ENCODE data around the gene ANKRD36C. TPM values are rescaled to one million over a fixed set of nuclear protein-coding genes. Genes with fewer than 3 reads are reported as not detected.
"Not testable (repeated sequence)": the region's sequence is repeated elsewhere in the genome, so short reads cannot be mapped to it uniquely, and the experiment has no call there.

Gene ANKRD36C
- total and polyA plus RNA-seq, 2 experiments from 2014 or later: 12.2 to 15.4 TPM

- H3K4me1 ChIP-seq (ENCODE audit: insufficient read depth); H3F3A ChIP-seq (ENCODE audit: insufficient read depth); H3K9me2 ChIP-seq (ENCODE audit: insufficient read depth); H3K27ac ChIP-seq; H3K4me3 ChIP-seq; H3K4me2 ChIP-seq (ENCODE audit: unreplicated experiment); H3K36me3 ChIP-seq (ENCODE audit: low read depth); H3K27me3 ChIP-seq (replicated peaks; ENCODE audit: insufficient read depth); H3K9me3 ChIP-seq (ENCODE audit: low read depth); H2AFZ ChIP-seq; H3K79me2 ChIP-seq (ENCODE audit: insufficient read depth); H3K9ac ChIP-seq; DNase-seq; H4K20me1 ChIP-seq (ENCODE audit: insufficient read depth); in situ Hi-C loops (cut with MboI): not testable (repeated sequence)
- WGBS, 2 experiments (ENCODE audit: low coverage in 1 of 2, low lambda C conversion rate in 2 of 2, missing lambda C conversion rate in 2 of 2): 74 to 76% methylated on average over 11 of the region's 11 CpGs
Measured at GRCh38 chr2:95939947-95940346, 51.7 kb downstream of the ANKRD36C start.

GRCh38 chr2:95930740-95931139 is 60.9 kb downstream of the ANKRD36C start:
- H3K79me2 ChIP-seq (ENCODE audit: insufficient read depth): not testable (repeated sequence)
- WGBS, 2 experiments (ENCODE audit: low coverage in 1 of 2, low lambda C conversion rate in 2 of 2, missing lambda C conversion rate in 2 of 2): 93 to 96% methylated on average over 3 of the region's 3 CpGs

GRCh38 chr2:95917007-95917406 is 74.6 kb downstream of the ANKRD36C start:
- H3K79me2 ChIP-seq (ENCODE audit: insufficient read depth); H3F3A ChIP-seq (ENCODE audit: insufficient read depth); H3K27ac ChIP-seq; H2AFZ ChIP-seq; in situ Hi-C loops (cut with MboI); DNase-seq; H3K4me3 ChIP-seq; H3K4me2 ChIP-seq (ENCODE audit: unreplicated experiment); H3K9me2 ChIP-seq (ENCODE audit: insufficient read depth); H4K20me1 ChIP-seq (ENCODE audit: insufficient read depth); H3K9me3 ChIP-seq (ENCODE audit: low read depth); H3K36me3 ChIP-seq (ENCODE audit: low read depth); H3K9ac ChIP-seq; H3K27me3 ChIP-seq (replicated peaks; ENCODE audit: insufficient read depth); H3K4me1 ChIP-seq (ENCODE audit: insufficient read depth): not testable (repeated sequence)
- 90 to 97% methylated on average over 1 of the region's 1 CpG for whole genome bisulfite sequencing, 2 experiments (ENCODE audit: low coverage in 1 of 2, low lambda C conversion rate in 2 of 2, missing lambda C conversion rate in 2 of 2)

More at GRCh38 chr2:95930740-95931139, 60.9 kb downstream of the ANKRD36C start:
- H2AFZ ChIP-seq; H3K4me3 ChIP-seq; H3K4me2 ChIP-seq (ENCODE audit: unreplicated experiment); H3K9me2 ChIP-seq (ENCODE audit: insufficient read depth); H3K27me3 ChIP-seq (replicated peaks; ENCODE audit: insufficient read depth); H3K27ac ChIP-seq; H3K9ac ChIP-seq; H3K4me1 ChIP-seq (ENCODE audit: insufficient read depth); H3F3A ChIP-seq (ENCODE audit: insufficient read depth); DNase-seq; H3K9me3 ChIP-seq (ENCODE audit: low read depth); H4K20me1 ChIP-seq (ENCODE audit: insufficient read depth); in situ Hi-C loops (cut with MboI): not testable (repeated sequence)
- peaks cover 10% of the 10 kb centered on the region; the same call in 1 of the 2 replicates for H3K36me3 ChIP-seq (ENCODE audit: low read depth)

GRCh38 chr2:95915131-95915530 is 76.5 kb downstream of the ANKRD36C start:
- H3K9me3 ChIP-seq (ENCODE audit: low read depth); H3K9me2 ChIP-seq (ENCODE audit: insufficient read depth); H4K20me1 ChIP-seq (ENCODE audit: insufficient read depth); H3K27ac ChIP-seq; in situ Hi-C loops (cut with MboI); H3F3A ChIP-seq (ENCODE audit: insufficient read depth); H3K9ac ChIP-seq; H3K27me3 ChIP-seq (replicated peaks; ENCODE audit: insufficient read depth); DNase-seq; H3K4me3 ChIP-seq; H3K36me3 ChIP-seq (ENCODE audit: low read depth); H2AFZ ChIP-seq; H3K79me2 ChIP-seq (ENCODE audit: insufficient read depth); H3K4me2 ChIP-seq (ENCODE audit: unreplicated experiment): not testable (repeated sequence)
- H3K4me1 ChIP-seq (ENCODE audit: insufficient read depth): peaks cover 22% of the 10 kb centered on the region

GRCh38 chr2:95911431-95911830 is 80.2 kb downstream of the ANKRD36C start:
- H4K20me1 ChIP-seq (ENCODE audit: insufficient read depth); H2AFZ ChIP-seq; H3K36me3 ChIP-seq (ENCODE audit: low read depth); H3K27me3 ChIP-seq (replicated peaks; ENCODE audit: insufficient read depth); H3F3A ChIP-seq (ENCODE audit: insufficient read depth); H3K9ac ChIP-seq; H3K9me2 ChIP-seq (ENCODE audit: insufficient read depth); H3K27ac ChIP-seq; H3K4me3 ChIP-seq; H3K79me2 ChIP-seq (ENCODE audit: insufficient read depth); H3K9me3 ChIP-seq (ENCODE audit: low read depth); in situ Hi-C loops (cut with MboI): not testable (repeated sequence)
- WGBS, 2 experiments (ENCODE audit: low coverage in 1 of 2, low lambda C conversion rate in 2 of 2, missing lambda C conversion rate in 2 of 2): 12 to 13% methylated on average over 5 of the region's 5 CpGs
- peak; percentile 83 for DNase-seq
- H3K4me1 ChIP-seq (ENCODE audit: insufficient read depth): peaks cover 22% of the 10 kb centered on the region
- peak overlapping the region; percentile 47 for H3K4me2 ChIP-seq (ENCODE audit: unreplicated experiment)

- H3K9me2 ChIP-seq (ENCODE audit: insufficient read depth); H2AFZ ChIP-seq; H3K9ac ChIP-seq; H3K27me3 ChIP-seq (replicated peaks; ENCODE audit: insufficient read depth); H4K20me1 ChIP-seq (ENCODE audit: insufficient read depth); DNase-seq; H3K36me3 ChIP-seq (ENCODE audit: low read depth); H3K4me2 ChIP-seq (ENCODE audit: unreplicated experiment); H3K4me3 ChIP-seq; H3K79me2 ChIP-seq (ENCODE audit: insufficient read depth); H3K4me1 ChIP-seq (ENCODE audit: insufficient read depth); H3K27ac ChIP-seq; H3K9me3 ChIP-seq (ENCODE audit: low read depth); H3F3A ChIP-seq (ENCODE audit: insufficient read depth): not testable (repeated sequence)
- in situ Hi-C loops (cut with MboI): loop anchor here (25.0 kb wide), 1 partner anchor 1318 kb away; no protein-coding TSS in a partner anchor
- WGBS, 2 experiments (ENCODE audit: low coverage in 1 of 2, low lambda C conversion rate in 2 of 2, missing lambda C conversion rate in 2 of 2): 76 to 79% methylated on average over 2 of the region's 2 CpGs
Measured at GRCh38 chr2:95894443-95894842, 97.2 kb downstream of the ANKRD36C start.

GRCh38 chr2:95867929-95868328 is 123.7 kb downstream of the ANKRD36C start:
- H3K9me2 ChIP-seq (ENCODE audit: insufficient read depth); H3K79me2 ChIP-seq (ENCODE audit: insufficient read depth); DNase-seq; H3K4me3 ChIP-seq; H3K27me3 ChIP-seq (replicated peaks; ENCODE audit: insufficient read depth); H3K27ac ChIP-seq; H3K4me2 ChIP-seq (ENCODE audit: unreplicated experiment); H3K9me3 ChIP-seq (ENCODE audit: low read depth); H4K20me1 ChIP-seq (ENCODE audit: insufficient read depth); H3K36me3 ChIP-seq (ENCODE audit: low read depth); H3K4me1 ChIP-seq (ENCODE audit: insufficient read depth); in situ Hi-C loops (cut with MboI); H3F3A ChIP-seq (ENCODE audit: insufficient read depth); H3K9ac ChIP-seq; H2AFZ ChIP-seq: not testable (repeated sequence)
- WGBS, 2 experiments (ENCODE audit: low coverage in 1 of 2, low lambda C conversion rate in 2 of 2, missing lambda C conversion rate in 2 of 2): 100% methylated on average over 1 of the region's 1 CpG

GRCh38 chr2:95867047-95867677 is 124.5 kb downstream of the ANKRD36C start:
- not testable (repeated sequence) for H3K4me2 ChIP-seq (ENCODE audit: unreplicated experiment); H2AFZ ChIP-seq

More at GRCh38 chr2:95867047-95867677, 124.5 kb downstream of the ANKRD36C start:
- in situ Hi-C loops (cut with MboI); H3K36me3 ChIP-seq (ENCODE audit: low read depth); H3K27ac ChIP-seq; H3K9ac ChIP-seq; H3K79me2 ChIP-seq (ENCODE audit: insufficient read depth); H3K9me3 ChIP-seq (ENCODE audit: low read depth); H3F3A ChIP-seq (ENCODE audit: insufficient read depth); H3K27me3 ChIP-seq (replicated peaks; ENCODE audit: insufficient read depth); H3K4me1 ChIP-seq (ENCODE audit: insufficient read depth); H3K4me3 ChIP-seq; H4K20me1 ChIP-seq (ENCODE audit: insufficient read depth); DNase-seq; H3K9me2 ChIP-seq (ENCODE audit: insufficient read depth): not testable (repeated sequence)
- WGBS, 2 experiments (ENCODE audit: low coverage in 1 of 2, low lambda C conversion rate in 2 of 2, missing lambda C conversion rate in 2 of 2): no CpG with 5 or more reads among the region's 2 CpGs
